KMS-11 (cell line): ENCODE results near the gene KRTAP5-10.
"Not testable (repeated sequence)": the region's sequence is repeated elsewhere in the genome, so short reads cannot be mapped to it uniquely, and the experiment has no call there.

Source experiments
- H2AFZ ChIP-seq: fragments of 200-600 bp; sonication (generic); 2 replicates; pipeline ENCODE4 v1.6.1; 2016; ENCODE audit warnings: antibody characterized with exemption, mixed run types, low read depth
- H3K27ac ChIP-seq: fragments of 200-600 bp; sonication (generic); 2 replicates; pipeline ENCODE4 v1.6.1; 2016; ENCODE audit warnings: mild to moderate bottlenecking, mixed run types
- H3K27me3 ChIP-seq: fragments of 200-600 bp; sonication (generic); 2 replicates; pipeline ENCODE4 v1.6.1; 2017; ENCODE audit warnings: mild to moderate bottlenecking, low read depth, mixed run types, moderate library complexity; ENCODE audit not compliant: insufficient read depth
- H3K36me3 ChIP-seq: fragments of 200-600 bp; sonication (generic); 2 replicates; pipeline ENCODE4 v1.6.1; 2017; ENCODE audit warnings: mild to moderate bottlenecking, mixed run types; ENCODE audit not compliant: insufficient read depth
- H3K4me1 ChIP-seq: fragments of 200-600 bp; sonication (generic); 2 replicates; pipeline ENCODE4 v1.6.1; 2016; ENCODE audit warnings: mild to moderate bottlenecking, low read depth, mixed run types; ENCODE audit not compliant: poor library complexity, severe bottlenecking
- H3K4me2 ChIP-seq: fragments of 200-600 bp; sonication (generic); 2 replicates; pipeline ENCODE4 v1.7.0; 2016; ENCODE audit warnings: mild to moderate bottlenecking, mixed run types
- H3K4me3 ChIP-seq: fragments of 200-600 bp; sonication (generic); IDR thresholded peaks from 2 replicates; pipeline ENCODE4 v1.6.1; 2017; ENCODE audit warnings: low read depth, low read length, mixed read lengths; ENCODE audit not compliant: insufficient read depth
- H3K79me2 ChIP-seq: fragments of 200-600 bp; sonication (generic); 2 replicates; pipeline ENCODE4 v1.6.1; 2016; ENCODE audit warnings: low read depth, mixed run types; ENCODE audit not compliant: insufficient read depth
- H3K9ac ChIP-seq: fragments of 200-600 bp; sonication (generic); 2 replicates; pipeline ENCODE4 v1.6.1; 2016; ENCODE audit warnings: mild to moderate bottlenecking, mixed run types
- H4K20me1 ChIP-seq: fragments of 200-600 bp; sonication (generic); 2 replicates; pipeline ENCODE4 v1.6.1; 2016; ENCODE audit warnings: mild to moderate bottlenecking, mixed run types; ENCODE audit not compliant: insufficient read depth
- CTCF ChIP-seq: fragments of 200-600 bp; sonication (generic); conservative IDR thresholded peaks from 2 replicates; pipeline ENCODE4 v1.6.1; 2017; ENCODE audit warnings: low read depth, mild to moderate bottlenecking, antibody characterized with exemption, low read length, moderate library complexity, mixed read lengths

The KRTAP5-10 gene

GRCh38 chr11:71538666-71538990, 26.7 kb upstream of the KRTAP5-10 start:
- H3K27ac ChIP-seq: no peak overlapping the region
- no peak overlapping the region for H3K4me3 ChIP-seq
- H3K4me1 ChIP-seq: peaks cover 4% of the 10 kb centered on the region
- H4K20me1 ChIP-seq: no peaks in the 10 kb centered on the region
- TF ChIP-seq CTCF: no peak
- no peak overlapping the region for H3K9ac ChIP-seq
- H2AFZ ChIP-seq: no peak overlapping the region
- no peak overlapping the region for H3K4me2 ChIP-seq
- no peaks in the 10 kb centered on the region for H3K27me3 ChIP-seq
- no peaks in the 10 kb centered on the region for H3K79me2 ChIP-seq
- H3K36me3 ChIP-seq: no peaks in the 10 kb centered on the region

- no peak for TF ChIP-seq CTCF
- Histone ChIP-seq H3K27me3 (no peaks in the 10 kb centered on the region), H3K4me3 (no peak overlapping the region), H3K79me2 (no peaks in the 10 kb centered on the region), H3K4me2 (no peak overlapping the region), H4K20me1 (no peaks in the 10 kb centered on the region), H3K9ac (no peak overlapping the region), H3K36me3 (no peaks in the 10 kb centered on the region), H2AFZ (no peak overlapping the region), H3K4me1 (peaks cover 4% of the 10 kb centered on the region), H3K27ac (no peak overlapping the region)
These were observed 26.3 kb upstream of the KRTAP5-10 start for GRCh38 chr11:71539017-71539416.

GRCh38 chr11:71539971-71540370, 25.4 kb upstream of the KRTAP5-10 start:
- H3K4me2 ChIP-seq, H3K27me3 ChIP-seq, H3K4me1 ChIP-seq, H3K79me2 ChIP-seq, H3K36me3 ChIP-seq, H2AFZ ChIP-seq, H3K4me3 ChIP-seq, H3K27ac ChIP-seq, H3K9ac ChIP-seq, H4K20me1 ChIP-seq: not testable (repeated sequence)

- H3K9ac ChIP-seq, H3K79me2 ChIP-seq, H3K4me2 ChIP-seq, H3K27ac ChIP-seq, H3K36me3 ChIP-seq, H3K27me3 ChIP-seq, H2AFZ ChIP-seq, H3K4me3 ChIP-seq, H4K20me1 ChIP-seq, H3K4me1 ChIP-seq: not testable (repeated sequence)
These were observed 24.6 kb upstream of the KRTAP5-10 start for GRCh38 chr11:71540521-71541304.

- no peaks in the 10 kb centered on the region for H3K27me3 ChIP-seq
- no peak overlapping the region for H3K4me3 ChIP-seq
- no peak overlapping the region for H3K4me2 ChIP-seq
- TF ChIP-seq CTCF: no peak
- H4K20me1 ChIP-seq: no peaks in the 10 kb centered on the region
- no peak overlapping the region for H3K9ac ChIP-seq
- no peak overlapping the region for H3K27ac ChIP-seq
- peaks cover 4% of the 10 kb centered on the region for H3K4me1 ChIP-seq
- no peak overlapping the region for H2AFZ ChIP-seq
- no peaks in the 10 kb centered on the region for H3K79me2 ChIP-seq
- no peaks in the 10 kb centered on the region for H3K36me3 ChIP-seq
These were observed 23.0 kb upstream of the KRTAP5-10 start for GRCh38 chr11:71542382-71542781.
